IPS-18a (cell line): ENCODE results near the gene PRSS2.
"Not testable (repeated sequence)": the region's sequence is repeated elsewhere in the genome, so short reads cannot be mapped to it uniquely, and the experiment has no call there.

ENCODE experiments used
- H3K27ac ChIP-seq: one replicate; pipeline ENCODE4 v1.5.1; 2013; ENCODE audit warnings: low read length
- H3K27me3 ChIP-seq: one replicate; pipeline ENCODE4 v1.6.1; 2013; ENCODE audit warnings: mild to moderate bottlenecking, low read length; ENCODE audit not compliant: control insufficient read depth, insufficient read depth
- H3K36me3 ChIP-seq: one replicate; pipeline ENCODE4 v1.6.1; 2013; ENCODE audit warnings: low read depth, low read length; ENCODE audit not compliant: control insufficient read depth
- H3K4me1 ChIP-seq: one replicate; pipeline ENCODE4 v1.6.1; 2013; ENCODE audit warnings: low read depth, low read length; ENCODE audit not compliant: control insufficient read depth
- H3K4me3 ChIP-seq: one replicate; pipeline ENCODE4 v1.5.1; 2013; ENCODE audit warnings: low read length
- H3K9ac ChIP-seq: one replicate; pipeline ENCODE4 v1.6.1; 2013; ENCODE audit warnings: mild to moderate bottlenecking, low read length, moderate library complexity
- H3K9me3 ChIP-seq: one replicate; pipeline ENCODE4 v1.6.1; 2013; ENCODE audit warnings: low read depth, low read length; ENCODE audit not compliant: control insufficient read depth

The PRSS2 gene

GRCh38 chr7:142770661-142771352 lies at the start of gene PRSS2:
PRSS2 (plus strand) TSS chr7:142770970; CDS start chr7:142770983, 13 bp downstream.
- Histone ChIP-seq H3K27me3 (no peaks in the 10 kb centered on the region), H3K4me3 (no peak within 1 kb of the TSS), H3K4me1 (no peaks in the 10 kb centered on the region), H3K9ac (no peak within 1 kb of the TSS), H3K27ac (no peak within 1 kb of the TSS), H3K36me3 (no peaks in the 10 kb centered on the region), H3K9me3 (no peaks in the 10 kb centered on the region)

GRCh38 chr7:142720986-142721385 lies 49.8 kb upstream of the PRSS2 start:
- no peak overlapping the region for H3K9ac ChIP-seq
- no peak overlapping the region for H3K4me3 ChIP-seq
- H3K27me3 ChIP-seq: no peaks in the 10 kb centered on the region
- no peaks in the 10 kb centered on the region for H3K9me3 ChIP-seq
- H3K36me3 ChIP-seq: no peaks in the 10 kb centered on the region
- H3K4me1 ChIP-seq: no peaks in the 10 kb centered on the region
- H3K27ac ChIP-seq: no peak overlapping the region

- H3K9ac ChIP-seq: no peak overlapping the region
- H3K27me3 ChIP-seq: no peaks in the 10 kb centered on the region
- no peaks in the 10 kb centered on the region for H3K9me3 ChIP-seq
- no peaks in the 10 kb centered on the region for H3K36me3 ChIP-seq
- H3K4me3 ChIP-seq: no peak overlapping the region
- no peak overlapping the region for H3K27ac ChIP-seq
- H3K4me1 ChIP-seq: no peaks in the 10 kb centered on the region
These were observed 48.4 kb upstream of the PRSS2 start for GRCh38 chr7:142722248-142722794.

- Histone ChIP-seq H3K9ac (no peak overlapping the region), H3K27ac (no peak overlapping the region), H3K9me3 (no peaks in the 10 kb centered on the region), H3K4me3 (no peak overlapping the region), H3K27me3 (no peaks in the 10 kb centered on the region), H3K36me3 (no peaks in the 10 kb centered on the region), H3K4me1 (no peaks in the 10 kb centered on the region)
These were observed 37.5 kb upstream of the PRSS2 start for GRCh38 chr7:142733271-142733670.

GRCh38 chr7:142739923-142740492 lies 30.8 kb upstream of the PRSS2 start:
- no peak overlapping the region for H3K27ac ChIP-seq
- H3K4me1 ChIP-seq: no peaks in the 10 kb centered on the region
- no peak overlapping the region for H3K4me3 ChIP-seq
- H3K9ac ChIP-seq: no peak overlapping the region
- H3K9me3 ChIP-seq: no peaks in the 10 kb centered on the region
- no peaks in the 10 kb centered on the region for H3K27me3 ChIP-seq
- no peaks in the 10 kb centered on the region for H3K36me3 ChIP-seq

- Histone ChIP-seq H3K27ac (no peak overlapping the region), H3K4me1 (no peaks in the 10 kb centered on the region), H3K36me3 (no peaks in the 10 kb centered on the region), H3K9me3 (no peaks in the 10 kb centered on the region), H3K27me3 (no peaks in the 10 kb centered on the region), H3K4me3 (no peak overlapping the region), H3K9ac (no peak overlapping the region)
These were observed 30.0 kb upstream of the PRSS2 start for GRCh38 chr7:142740786-142741185.

- H3K4me1 ChIP-seq, H3K27ac ChIP-seq, H3K36me3 ChIP-seq: not testable (repeated sequence)
These were observed 28.8 kb upstream of the PRSS2 start for GRCh38 chr7:142741932-142742331.

GRCh38 chr7:142745091-142745635 lies 25.6 kb upstream of the PRSS2 start:
- Histone ChIP-seq H3K4me3 (no peak overlapping the region), H3K27me3 (no peaks in the 10 kb centered on the region), H3K36me3 (no peaks in the 10 kb centered on the region), H3K9me3 (no peaks in the 10 kb centered on the region), H3K9ac (no peak overlapping the region), H3K27ac (no peak overlapping the region), H3K4me1 (no peaks in the 10 kb centered on the region)

More at GRCh38 chr7:142741932-142742331, 28.8 kb upstream of the PRSS2 start:
- H3K4me3 ChIP-seq, H3K9me3 ChIP-seq, H3K27me3 ChIP-seq, H3K9ac ChIP-seq: not testable (repeated sequence)

- Histone ChIP-seq H3K4me3 (no peak overlapping the region), H3K27me3 (no peaks in the 10 kb centered on the region), H3K36me3 (no peaks in the 10 kb centered on the region), H3K9ac (no peak overlapping the region), H3K9me3 (no peaks in the 10 kb centered on the region), H3K27ac (no peak overlapping the region), H3K4me1 (no peaks in the 10 kb centered on the region)
These were observed 25.0 kb upstream of the PRSS2 start for GRCh38 chr7:142745745-142746144.

- Histone ChIP-seq H3K27ac (no peak overlapping the region), H3K4me3 (no peak overlapping the region)
These were observed 24.5 kb upstream of the PRSS2 start for GRCh38 chr7:142746264-142746663.

GRCh38 chr7:142748410-142748809 lies 22.4 kb upstream of the PRSS2 start:
- not testable (repeated sequence) for H3K36me3 ChIP-seq, H3K9ac ChIP-seq, H3K27me3 ChIP-seq, H3K4me1 ChIP-seq, H3K4me3 ChIP-seq, H3K27ac ChIP-seq, H3K9me3 ChIP-seq

More at GRCh38 chr7:142746264-142746663, 24.5 kb upstream of the PRSS2 start:
- Histone ChIP-seq H3K9me3 (no peaks in the 10 kb centered on the region), H3K27me3 (no peaks in the 10 kb centered on the region), H3K9ac (no peak overlapping the region), H3K36me3 (no peaks in the 10 kb centered on the region), H3K4me1 (no peaks in the 10 kb centered on the region)
